K562 (cell line): ENCODE results near the gene SORL1-AS1.

Source experiments
- NFRKB ChIP-seq: fragments of 450-650 bp; IDR thresholded peaks from 2 replicates; pipeline ENCODE4 v1.6.1; 2016; ENCODE audit warnings: low read depth
- TF ChIP-seq, protein P1 (sequence below), 2 experiments: fragments of 450-650 bp; formaldehyde crosslinking in 1 of 2; IDR thresholded peaks; 2 replicates each; pipeline versions ENCODE4 v1.4.0 to v1.6.1; 2014 to 2020; ENCODE audit warnings: mild to moderate bottlenecking in 2 of 2, borderline replicate concordance in 1 of 2, low read depth in 1 of 2

GRCh38 chr11:121488170-121488569 is 35.4 kb upstream of the SORL1-AS1 start:
- TF ChIP-seq, protein P1, sequence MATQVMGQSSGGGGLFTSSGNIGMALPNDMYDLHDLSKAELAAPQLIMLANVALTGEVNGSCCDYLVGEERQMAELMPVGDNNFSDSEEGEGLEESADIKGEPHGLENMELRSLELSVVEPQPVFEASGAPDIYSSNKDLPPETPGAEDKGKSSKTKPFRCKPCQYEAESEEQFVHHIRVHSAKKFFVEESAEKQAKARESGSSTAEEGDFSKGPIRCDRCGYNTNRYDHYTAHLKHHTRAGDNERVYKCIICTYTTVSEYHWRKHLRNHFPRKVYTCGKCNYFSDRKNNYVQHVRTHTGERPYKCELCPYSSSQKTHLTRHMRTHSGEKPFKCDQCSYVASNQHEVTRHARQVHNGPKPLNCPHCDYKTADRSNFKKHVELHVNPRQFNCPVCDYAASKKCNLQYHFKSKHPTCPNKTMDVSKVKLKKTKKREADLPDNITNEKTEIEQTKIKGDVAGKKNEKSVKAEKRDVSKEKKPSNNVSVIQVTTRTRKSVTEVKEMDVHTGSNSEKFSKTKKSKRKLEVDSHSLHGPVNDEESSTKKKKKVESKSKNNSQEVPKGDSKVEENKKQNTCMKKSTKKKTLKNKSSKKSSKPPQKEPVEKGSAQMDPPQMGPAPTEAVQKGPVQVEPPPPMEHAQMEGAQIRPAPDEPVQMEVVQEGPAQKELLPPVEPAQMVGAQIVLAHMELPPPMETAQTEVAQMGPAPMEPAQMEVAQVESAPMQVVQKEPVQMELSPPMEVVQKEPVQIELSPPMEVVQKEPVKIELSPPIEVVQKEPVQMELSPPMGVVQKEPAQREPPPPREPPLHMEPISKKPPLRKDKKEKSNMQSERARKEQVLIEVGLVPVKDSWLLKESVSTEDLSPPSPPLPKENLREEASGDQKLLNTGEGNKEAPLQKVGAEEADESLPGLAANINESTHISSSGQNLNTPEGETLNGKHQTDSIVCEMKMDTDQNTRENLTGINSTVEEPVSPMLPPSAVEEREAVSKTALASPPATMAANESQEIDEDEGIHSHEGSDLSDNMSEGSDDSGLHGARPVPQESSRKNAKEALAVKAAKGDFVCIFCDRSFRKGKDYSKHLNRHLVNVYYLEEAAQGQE (IDR thresholded peaks at IDR 0.05; ENCODE audit: borderline replicate concordance), result no peak
- TF ChIP-seq, protein P1 (CRISPR knock-in tag; IDR thresholded peaks at IDR 0.05; ENCODE audit: low read depth), result no peak
- no peak for TF ChIP-seq NFRKB
